ENCODE results near the gene BAIAP2L1. TPM values are rescaled to one million over a fixed set of nuclear protein-coding genes. Genes with fewer than 3 reads are reported as not detected.

Gene BAIAP2L1
- total RNA-seq, 4 donors from 2014 or later, result 0.85 to 3.2 (median 2.2) TPM

GRCh38 chr7:98280791-98281756, 119.8 kb downstream of the BAIAP2L1 start, which contains the start of gene BRI3:
Gene BRI3 (plus strand): TSS chr7:98281686. CDS start chr7:98281796, 110 bp downstream.
- TF ChIP-seq, protein P1, sequence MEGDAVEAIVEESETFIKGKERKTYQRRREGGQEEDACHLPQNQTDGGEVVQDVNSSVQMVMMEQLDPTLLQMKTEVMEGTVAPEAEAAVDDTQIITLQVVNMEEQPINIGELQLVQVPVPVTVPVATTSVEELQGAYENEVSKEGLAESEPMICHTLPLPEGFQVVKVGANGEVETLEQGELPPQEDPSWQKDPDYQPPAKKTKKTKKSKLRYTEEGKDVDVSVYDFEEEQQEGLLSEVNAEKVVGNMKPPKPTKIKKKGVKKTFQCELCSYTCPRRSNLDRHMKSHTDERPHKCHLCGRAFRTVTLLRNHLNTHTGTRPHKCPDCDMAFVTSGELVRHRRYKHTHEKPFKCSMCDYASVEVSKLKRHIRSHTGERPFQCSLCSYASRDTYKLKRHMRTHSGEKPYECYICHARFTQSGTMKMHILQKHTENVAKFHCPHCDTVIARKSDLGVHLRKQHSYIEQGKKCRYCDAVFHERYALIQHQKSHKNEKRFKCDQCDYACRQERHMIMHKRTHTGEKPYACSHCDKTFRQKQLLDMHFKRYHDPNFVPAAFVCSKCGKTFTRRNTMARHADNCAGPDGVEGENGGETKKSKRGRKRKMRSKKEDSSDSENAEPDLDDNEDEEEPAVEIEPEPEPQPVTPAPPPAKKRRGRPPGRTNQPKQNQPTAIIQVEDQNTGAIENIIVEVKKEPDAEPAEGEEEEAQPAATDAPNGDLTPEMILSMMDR (IDR thresholded peaks at IDR 0.05; ENCODE audit: low read depth), result no peak

- TF ChIP-seq, protein P1 (IDR thresholded peaks at IDR 0.05; ENCODE audit: low read depth), result no peak
Observed at GRCh38 chr7:98280296-98280695, 120.6 kb downstream of the BAIAP2L1 start.

DNA sequence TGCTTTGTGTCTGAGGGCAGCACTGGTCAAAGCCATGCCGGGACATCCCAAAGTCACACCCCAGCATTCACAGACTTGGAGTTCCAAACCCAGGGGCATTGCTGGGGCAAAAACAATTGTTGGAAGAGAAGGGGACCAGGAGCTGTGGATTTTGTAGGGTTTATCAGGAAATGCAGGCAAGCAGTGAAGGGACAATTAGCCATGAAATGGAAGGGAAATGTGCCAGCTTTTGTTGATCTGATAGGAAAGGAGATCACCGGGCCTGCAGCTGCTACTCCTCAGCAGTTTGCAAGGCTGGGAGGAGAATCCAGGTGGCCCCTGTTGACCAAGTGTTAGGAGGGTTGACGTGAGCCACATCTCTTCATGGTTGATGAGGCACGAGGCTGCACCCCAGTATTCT, 122.0 kb downstream of the BAIAP2L1 start:
- TF ChIP-seq, protein P1 (IDR thresholded peaks at IDR 0.05; ENCODE audit: low read depth), result no peak

GRCh38 chr7:98278408-98278807, 122.5 kb downstream of the BAIAP2L1 start:
- TF ChIP-seq, protein P1 (IDR thresholded peaks at IDR 0.05; ENCODE audit: low read depth), result no peak

GRCh38 chr7:98276241-98276761, 124.6 kb downstream of the BAIAP2L1 start:
- TF ChIP-seq, protein P1 (IDR thresholded peaks at IDR 0.05; ENCODE audit: low read depth), result no peak

DNA sequence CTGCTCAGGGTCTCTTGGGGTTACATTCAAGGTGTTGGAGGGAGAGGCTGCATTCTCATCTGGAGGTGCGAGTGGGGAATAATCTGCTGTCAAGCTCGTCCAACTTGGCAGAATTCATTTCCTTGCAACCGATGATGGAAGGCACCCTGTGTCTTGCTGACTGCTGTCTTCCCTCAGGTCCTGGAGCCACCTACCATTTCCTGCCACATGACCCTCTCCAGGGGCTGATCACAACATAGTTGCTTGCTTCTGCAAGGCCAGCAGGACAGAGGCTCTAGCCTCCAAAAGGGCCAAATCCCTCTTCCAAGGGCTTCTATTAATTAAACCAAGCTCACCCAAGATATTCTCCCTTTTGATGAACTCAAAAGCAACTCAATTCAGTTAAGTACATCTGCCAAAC, 133.6 kb downstream of the BAIAP2L1 start:
- TF ChIP-seq, protein P1 (IDR thresholded peaks at IDR 0.05; ENCODE audit: low read depth), result no peak

- TF ChIP-seq, protein P1 (IDR thresholded peaks at IDR 0.05; ENCODE audit: low read depth), result no peak
Observed at GRCh38 chr7:98266840-98267239, 134.1 kb downstream of the BAIAP2L1 start.

All from subcutaneous adipose tissue (tissue), 4 donors.